Keratinocyte (primary cell): ENCODE results near the gene LONP2.
"Not testable (repeated sequence)": the region's sequence is repeated elsewhere in the genome, so short reads cannot be mapped to it uniquely, and the experiment has no call there.

Source experiments
- CTCF ChIP-seq, 3 experiments: IDR thresholded peaks in 1 of 3; conservative IDR thresholded peaks in 1 of 3; optimal IDR thresholded peaks in 1 of 3; 2 replicates in 2 of 3; 3 replicates in 1 of 3; pipeline versions ENCODE3 to v1.5.1; 2011; ENCODE audit warnings: low read length in 3 of 3, mild to moderate bottlenecking in 3 of 3, moderate library complexity in 2 of 3, control low read depth in 1 of 3, inconsistent platforms in 1 of 3; ENCODE audit not compliant: insufficient read depth in 2 of 3; ENCODE audit errors: extremely low read depth in 1 of 3
- EZH2 ChIP-seq: IDR thresholded peaks from one replicate; pipeline ENCODE4 v1.6.1; 2012; ENCODE audit warnings: inconsistent platforms, mild to moderate bottlenecking, low read length, moderate library complexity

- not testable (repeated sequence) for TF ChIP-seq CTCF (optimal IDR thresholded peaks at IDR 0.05 in 1 of 3, IDR thresholded peaks at IDR 0.05 in 1 of 3, conservative IDR thresholded peaks at IDR 0.05 in 1 of 3; ENCODE audit: extremely low read depth in 1 of 3, insufficient read depth in 2 of 3, low read length in 3 of 3); EZH2
Measured at GRCh38 chr16:48370668-48371392, 126.7 kb downstream of the LONP2 start.
